ENCODE data around the gene PDE10A. TPM values are rescaled to one million over a fixed set of nuclear protein-coding genes. Genes with fewer than 3 reads are reported as not detected.

Gene PDE10A
- total RNA-seq, 1 experiment from 2014 or later, result 3.1 TPM

GRCh38 chr6:165678429-165678828, 15.4 kb upstream of the PDE10A start:
- no peak overlapping the region for H3K27ac Mint-ChIP-seq
- CTCF ChIA-PET, result no interaction called here
- no peaks in the 10 kb centered on the region for H3K36me3 Mint-ChIP-seq

GRCh38 chr6:165677091-165677490, 14.1 kb upstream of the PDE10A start:
- no peak overlapping the region for H3K4me3 Mint-ChIP-seq
- no peak overlapping the region for H3K27ac Mint-ChIP-seq
- DNase-seq (ENCODE audit: low spot score), result no peak
- CTCF ChIA-PET, result interaction anchor here (0.9 kb wide), 1 partner anchor 237 kb away, joined by 4 read pairs; no protein-coding TSS in a partner anchor
- no peaks in the 10 kb centered on the region for H3K36me3 Mint-ChIP-seq
- ATAC-seq, result no peak
- H3K9me3 Mint-ChIP-seq, result no peaks in the 10 kb centered on the region
- H3K4me1 Mint-ChIP-seq, result peaks cover 38% of the 10 kb centered on the region
- POLR2A ChIA-PET, result no interaction called here
- no peaks in the 10 kb centered on the region for H3K27me3 Mint-ChIP-seq (ENCODE audit: low read depth)
- no peak for TF ChIP-seq ZMAT4 (CRISPR knock-in tag; IDR thresholded peaks at IDR 0.05)
- TF ChIP-seq TCF7 (CRISPR knock-in tag; IDR thresholded peaks at IDR 0.05; ENCODE audit: low read depth), result no peak
- no peak for TF ChIP-seq FOXK1 (CRISPR knock-in tag; IDR thresholded peaks at IDR 0.05)
- TF ChIP-seq USF1 (CRISPR knock-in tag; IDR thresholded peaks at IDR 0.05), result no peak
- no peak for TF ChIP-seq MXD4 (CRISPR knock-in tag; IDR thresholded peaks at IDR 0.05; ENCODE audit: borderline replicate concordance)
- no peak for TF ChIP-seq E2F5 (CRISPR knock-in tag; IDR thresholded peaks at IDR 0.05)
- no peak for TF ChIP-seq GRHL2 (CRISPR knock-in tag; IDR thresholded peaks at IDR 0.05; ENCODE audit: insufficient replicate concordance, severe bottlenecking)
- no peak for TF ChIP-seq MAX (CRISPR knock-in tag; IDR thresholded peaks at IDR 0.05)
- TF ChIP-seq KAT7 (CRISPR knock-in tag; IDR thresholded peaks at IDR 0.05; ENCODE audit: borderline replicate concordance), result no peak
- no peak for TF ChIP-seq ZBTB43 (CRISPR knock-in tag; IDR thresholded peaks at IDR 0.05)
- no peak for TF ChIP-seq MYBL2 (CRISPR knock-in tag; IDR thresholded peaks at IDR 0.05)
- no peak for TF ChIP-seq AFF4 (CRISPR knock-in tag; IDR thresholded peaks at IDR 0.05; ENCODE audit: borderline replicate concordance)
- TF ChIP-seq ATF3 (CRISPR knock-in tag; conservative IDR thresholded peaks at IDR 0.05), result no peak
- TF ChIP-seq ESRRA (CRISPR knock-in tag; IDR thresholded peaks at IDR 0.05; ENCODE audit: borderline replicate concordance), result no peak

More at GRCh38 chr6:165678429-165678828, 15.4 kb upstream of the PDE10A start:
- Mint-ChIP-seq H3K9me3 (no peaks in the 10 kb centered on the region), H3K4me3 (no peak overlapping the region), H3K27me3 (ENCODE audit: low read depth) (no peaks in the 10 kb centered on the region), H3K4me1 (peaks cover 29% of the 10 kb centered on the region)
- no peak for ATAC-seq
- no peak for DNase-seq (ENCODE audit: low spot score)
- TF ChIP-seq IRF2 (CRISPR knock-in tag; IDR thresholded peaks at IDR 0.05; ENCODE audit: borderline replicate concordance, low read depth), result no peak
- TF ChIP-seq ZNF121 (CRISPR knock-in tag; IDR thresholded peaks at IDR 0.05), result no peak
- no peak for TF ChIP-seq ARID4B (CRISPR knock-in tag; IDR thresholded peaks at IDR 0.05; ENCODE audit: borderline replicate concordance)
- TF ChIP-seq GABPB1 (CRISPR knock-in tag; IDR thresholded peaks at IDR 0.05), result no peak
- TF ChIP-seq GTF2I (CRISPR knock-in tag; conservative IDR thresholded peaks at IDR 0.05), result no peak
- POLR2A ChIA-PET, result no interaction called here

All from WTC11 (cell line).